Stimulated activated CD4-positive, alpha-beta T cell treated with anti-CD3 and anti-CD28 coated beads, Interleukin-2, amount 100 ng/mL, for 24 hours (primary cell): ENCODE results near the gene ZNF761.
"Not testable (repeated sequence)": the region's sequence is repeated elsewhere in the genome, so short reads cannot be mapped to it uniquely, and the experiment has no call there.

Experiments used
- DNase-seq, 2 donors: peaks; one replicate each; pipeline ENCODE4 v3.0.0-alpha.2; 2020

Gene ZNF761

GRCh38 chr19:53460131-53460721 lies 28.4 kb downstream of the ZNF761 start:
- not testable (repeated sequence) for DNase-seq

GRCh38 chr19:53461866-53462265 lies 30.1 kb downstream of the ZNF761 start:
- no peak for DNase-seq

GRCh38 chr19:53462861-53463260 lies 31.1 kb downstream of the ZNF761 start:
- DNase-seq = no peak

GRCh38 chr19:53463263-53463662 lies 31.5 kb downstream of the ZNF761 start:
- DNase-seq = peak in 1 of 2 donors; percentile 6

GRCh38 chr19:53466726-53467484 lies 35.1 kb downstream of the ZNF761 start:
- DNase-seq = peak in 1 of 2 donors; percentile 2

- peak; percentile 97 to 98 for DNase-seq
Observed at GRCh38 chr19:53467485-53468262, 35.9 kb downstream of the ZNF761 start, which contains the start of gene ZNF813. Gene ZNF813, plus strand, starts transcription at chr19:53467733. Its CDS starts 16,090 bp downstream, at chr19:53483823.

GRCh38 chr19:53468628-53469027 lies 36.8 kb downstream of the ZNF761 start:
- DNase-seq = not testable (repeated sequence)

GRCh38 chr19:53471916-53472315 lies 40.1 kb downstream of the ZNF761 start:
- no peak for DNase-seq

GRCh38 chr19:53474832-53475231 lies 43.0 kb downstream of the ZNF761 start:
- DNase-seq = not testable (repeated sequence)

GRCh38 chr19:53475470-53475869 lies 43.7 kb downstream of the ZNF761 start:
- not testable (repeated sequence) for DNase-seq

- not testable (repeated sequence) for DNase-seq
Observed at GRCh38 chr19:53483751-53484150, 52.0 kb downstream of the ZNF761 start.

- DNase-seq = no peak
Observed at GRCh38 chr19:53485046-53486004, 53.5 kb downstream of the ZNF761 start.

GRCh38 chr19:53492153-53492552 lies 60.4 kb downstream of the ZNF761 start:
- DNase-seq = no peak

GRCh38 chr19:53497311-53498023 lies 65.7 kb downstream of the ZNF761 start:
- not testable (repeated sequence) for DNase-seq

GRCh38 chr19:53498024-53498395 lies 66.2 kb downstream of the ZNF761 start:
- DNase-seq = not testable (repeated sequence)

- DNase-seq = not testable (repeated sequence)
Observed at GRCh38 chr19:53503151-53503550, 71.4 kb downstream of the ZNF761 start.

- not testable (repeated sequence) for DNase-seq
Observed at GRCh38 chr19:53503671-53504364, 72.0 kb downstream of the ZNF761 start.

- DNase-seq = not testable (repeated sequence)
Observed at GRCh38 chr19:53504365-53504703, 72.5 kb downstream of the ZNF761 start.

GRCh38 chr19:53504885-53505284 lies 73.1 kb downstream of the ZNF761 start:
- no peak for DNase-seq

GRCh38 chr19:53506728-53507127 lies 74.9 kb downstream of the ZNF761 start:
- DNase-seq = no peak
